Measurements from ENCODE around the gene RNF224. TPM values are rescaled to one million over a fixed set of nuclear protein-coding genes. Genes with fewer than 3 reads are reported as not detected.

The RNF224 gene
- polyA plus RNA-seq, 2 of the 4 experiments (the other 2 are of a cell fraction), result 0.04 TPM; not detected in 1

- 89% methylated on average over 10 of the region's 18 CpGs for WGBS (ENCODE audit: missing lambda C conversion rate)
- no peak overlapping the region for H3K4me2 ChIP-seq
These were observed 23.3 kb downstream of the RNF224 start for GRCh38 chr9:137250329-137251193.

GRCh38 chr9:137251194-137251461, 23.8 kb downstream of the RNF224 start, which contains the start of gene STPG3:
Gene STPG3, plus strand, starts transcription at chr9:137251286. Its CDS starts 1 bp downstream, at chr9:137251287.
- ChIA-PET CTCF (interaction anchor here (0.7 to 1.3 kb wide), 4 partner anchors 11 to 36 kb away, joined by 3 to 4 read pairs (median 3); no protein-coding TSS in a partner anchor), POLR2A (interaction anchor here (1.0 kb wide), 1 partner anchor 10 kb away, joined by 5 read pairs; no protein-coding TSS in a partner anchor)
- DNase-seq (ENCODE audit: low read depth in 1 of 2, low spot score in 1 of 2) (no peak), FAIRE-seq (no peak), ATAC-seq (no peak)
- Histone ChIP-seq H3K9me3 (no peaks in the 10 kb centered on the region), H3K4me2 (no peak within 1 kb of the TSS), H3K27ac (0 out of 6 replicates have a peak within 1 kb of the TSS, but pooled peaks of 1 of the 2 experiments have one; percentile 18), H3K4me1 (peaks cover 11% of the 10 kb centered on the region), H3K4me3 (no peak within 1 kb of the TSS)
- no peak for TF ChIP-seq RARB (CRISPR knock-in tag; IDR thresholded peaks at IDR 0.05)
- no peak for TF ChIP-seq PBX3 (IDR thresholded peaks at IDR 0.05)
- no peak for TF ChIP-seq ZSCAN20 (CRISPR knock-in tag; IDR thresholded peaks at IDR 0.05)
- no peak for TF ChIP-seq HEYL (CRISPR knock-in tag; IDR thresholded peaks at IDR 0.05)
- no peak for TF ChIP-seq HMGXB4 (CRISPR knock-in tag; IDR thresholded peaks at IDR 0.05; ENCODE audit: borderline replicate concordance)
- no peak for TF ChIP-seq CBX8 (IDR thresholded peaks at IDR 0.05)
- TF ChIP-seq CHD4 (IDR thresholded peaks at IDR 0.05; ENCODE audit: borderline replicate concordance), result no peak
- TF ChIP-seq ZFP36 (IDR thresholded peaks at IDR 0.05; ENCODE audit: borderline replicate concordance, partially characterized antibody), result no peak
- TF ChIP-seq ZC3H11A (IDR thresholded peaks at IDR 0.05), result no peak
- no peak for TF ChIP-seq MAZ (IDR thresholded peaks at IDR 0.05; ENCODE audit: borderline replicate concordance, low read depth, low read length)
- no peak for TF ChIP-seq FOSB (CRISPR knock-in tag; IDR thresholded peaks at IDR 0.05)
- TF ChIP-seq HOXB5 (CRISPR knock-in tag; IDR thresholded peaks at IDR 0.05), result no peak
- TF ChIP-seq EHF (CRISPR knock-in tag; IDR thresholded peaks at IDR 0.05), result no peak
- TF ChIP-seq POLR2AphosphoS2 (conservative IDR thresholded peaks at IDR 0.05; ENCODE audit: low read length), result no peak
- no peak for TF ChIP-seq CBX2 (IDR thresholded peaks at IDR 0.05; ENCODE audit: borderline replicate concordance, low read depth)
- no peak for TF ChIP-seq HOXA7 (CRISPR knock-in tag; IDR thresholded peaks at IDR 0.05)
- WGBS (ENCODE audit: missing lambda C conversion rate), result 83% methylated on average over 3 of the region's 4 CpGs

More at GRCh38 chr9:137250329-137251193, 23.3 kb downstream of the RNF224 start:
- Histone ChIP-seq H3K4me3 (no peak overlapping the region), H3K4me1 (peaks cover 9% of the 10 kb centered on the region), H3K9me3 (no peaks in the 10 kb centered on the region), H3K27ac (0 out of 6 replicates have a peak overlapping the region, but pooled peaks of 1 of the 2 experiments have one; percentile 18)
- DNase-seq (ENCODE audit: low read depth in 1 of 2, low spot score in 1 of 2) (no peak), ATAC-seq (no peak), FAIRE-seq (no peak)
- TF ChIP-seq RFX5 (IDR thresholded peaks at IDR 0.05) (no peak), NFE2L2 (conservative IDR thresholded peaks at IDR 0.05; ENCODE audit: low read length) (no peak), ZFP36 (IDR thresholded peaks at IDR 0.05; ENCODE audit: borderline replicate concordance, partially characterized antibody) (no peak), SMC3 (IDR thresholded peaks at IDR 0.05) (no peak), FOXS1 (CRISPR knock-in tag; IDR thresholded peaks at IDR 0.05) (no peak), BHLHE40 (IDR thresholded peaks at IDR 0.05; ENCODE audit: low read depth, low read length) (no peak), HDAC2 (IDR thresholded peaks at IDR 0.05) (no peak), FOSB (CRISPR knock-in tag; IDR thresholded peaks at IDR 0.05) (no peak), CHD4 (IDR thresholded peaks at IDR 0.05; ENCODE audit: borderline replicate concordance) (no peak), REST (IDR thresholded peaks at IDR 0.05) (no peak), JUN (IDR thresholded peaks at IDR 0.05) (no peak), MAZ (IDR thresholded peaks at IDR 0.05; ENCODE audit: borderline replicate concordance, low read depth, low read length) (no peak), RCOR1 (IDR thresholded peaks at IDR 0.05; ENCODE audit: low read depth, low read length) (no peak), FOSL2 (IDR thresholded peaks at IDR 0.05) (no peak), FOSL2 (CRISPR knock-in tag; IDR thresholded peaks at IDR 0.05) (no peak), USF2 (IDR thresholded peaks at IDR 0.05) (no peak), JUNB (IDR thresholded peaks at IDR 0.05) (no peak), CEBPB (IDR thresholded peaks at IDR 0.05) (no peak), EHMT2 (IDR thresholded peaks at IDR 0.05; ENCODE audit: low read depth) (no peak), HOXB5 (CRISPR knock-in tag; IDR thresholded peaks at IDR 0.05) (no peak), GATA3 (IDR thresholded peaks at IDR 0.05; ENCODE audit: borderline replicate concordance) (no peak)
- CTCF ChIA-PET, result interaction anchor here (0.6 to 2.6 kb wide), 11 partner anchors 9 to 200 kb away, joined by 3 to 15 read pairs (median 3); partner anchors contain the start of gene TUBB4B
- POLR2A ChIA-PET, result interaction anchor here (1.0 to 1.5 kb wide), 2 partner anchors 10 kb away, joined by 5 to 12 read pairs; partner anchors contain the start of gene TUBB4B
